GM12878 (cell line): ENCODE results near the gene CCND2. TPM values are rescaled to one million over a fixed set of nuclear protein-coding genes. Genes with fewer than 3 reads are reported as not detected.
A peak's percentile ranks its signal among the peaks of the same experiment; 100 is the strongest.

Source experiments
- BMI1 ChIP-seq: fragments of 450-650 bp; IDR thresholded peaks from 2 replicates; pipeline ENCODE4 v1.6.1; 2016; ENCODE audit warnings: mild to moderate bottlenecking, moderate library complexity, borderline replicate concordance
- CHD1 ChIP-seq: IDR thresholded peaks from 2 replicates; pipeline ENCODE4 v1.6.1; 2012; ENCODE audit warnings: low read depth, low read length, improper control_type of control experiment
- EGR1 ChIP-seq, 2 experiments: IDR thresholded peaks; 1 replicate in 1 of 2; 2 replicates in 1 of 2; pipeline ENCODE4 v1.6.1; 2011 to 2012; ENCODE audit warnings: low read depth in 2 of 2, low read length in 2 of 2, borderline replicate concordance in 1 of 2, mild to moderate bottlenecking in 1 of 2, moderate library complexity in 1 of 2
- FOXK2 ChIP-seq: fragments of 450-650 bp; IDR thresholded peaks from 2 replicates; pipeline ENCODE4 v1.6.1; 2017; ENCODE audit warnings: mild to moderate bottlenecking, moderate library complexity
- GABPA ChIP-seq: IDR thresholded peaks from 2 replicates; pipeline ENCODE4 v1.6.1; 2014; ENCODE audit warnings: antibody characterized with exemption, low read depth, mild to moderate bottlenecking, inconsistent platforms
- HDAC2 ChIP-seq: fragments of 200-600 bp; sonication (generic); IDR thresholded peaks from 2 replicates; pipeline ENCODE4 v1.6.1; 2017
- JUNB ChIP-seq: IDR thresholded peaks from 2 replicates; pipeline ENCODE4 v1.6.1; 2016; ENCODE audit warnings: antibody characterized with exemption, mild to moderate bottlenecking
- KAT2A ChIP-seq: conservative IDR thresholded peaks from 2 replicates; pipeline ENCODE4 v1.6.1; 2011; ENCODE audit warnings: low read depth, low read length; ENCODE audit not compliant: control insufficient read depth
- MYC ChIP-seq: IDR thresholded peaks from 2 replicates; pipeline ENCODE4 v1.6.1; 2011; ENCODE audit warnings: mild to moderate bottlenecking, low read length, moderate library complexity, inconsistent platforms; ENCODE audit not compliant: insufficient read depth, insufficient replicate concordance, insufficient read length, severe bottlenecking
- PAX5 ChIP-seq: IDR thresholded peaks from 2 replicates; pipeline ENCODE4 v1.6.1; 2011; ENCODE audit warnings: low read depth, low read length, borderline replicate concordance
- PAX8 ChIP-seq: fragments of 450-650 bp; IDR thresholded peaks from 2 replicates; pipeline ENCODE4 v1.6.1; 2017; ENCODE audit warnings: mild to moderate bottlenecking, moderate library complexity
- RAD21 ChIP-seq: IDR thresholded peaks from 2 replicates; pipeline ENCODE4 v1.6.1; 2011; ENCODE audit warnings: mild to moderate bottlenecking, low read depth, low read length, moderate library complexity; ENCODE audit not compliant: insufficient read depth
- SIX5 ChIP-seq: IDR thresholded peaks from 2 replicates; pipeline ENCODE4 v1.6.1; 2011; ENCODE audit warnings: mild to moderate bottlenecking, low read depth, low read length, moderate library complexity; ENCODE audit not compliant: severe bottlenecking
- TARDBP ChIP-seq: IDR thresholded peaks from 2 replicates; pipeline ENCODE4 v1.6.1; 2016; ENCODE audit warnings: borderline replicate concordance
- polyA plus RNA-seq, 11 experiments: library from polyadenylated mRNA; depleted of rRNA in 4 of 11; unstranded in 6 of 11; stranded (reverse) in 5 of 11; fragments of >200 nt; fragmentation: Nextera tagmentation in 4 of 11; fragmentation: Illumina TruSeq in 1 of 11; extraction: Ambion mirVana in 4 of 11; extraction: Trizol in 1 of 11; gene quantifications; 1 replicate in 1 of 11; 2 replicates in 10 of 11; pipeline versions ENCODE4 v1.2.1 to v1.2.3, GENCODE V29; 2011 to 2016; ENCODE audit warnings: inconsistent platforms in 2 of 11, missing spikeins in 2 of 11, low read depth in 1 of 11
- total RNA-seq, 4 experiments: library from RNA; depleted of rRNA in 3 of 4; stranded (reverse); fragments of >200 nt in 3 of 4; fragmentation: Illumina TruSeq in 1 of 4; extraction: Trizol in 1 of 4; gene quantifications; 2 replicates each; pipeline versions ENCODE4 v1.2.1 to v1.2.3, GENCODE V29; 2013 to 2021
- TF ChIP-seq, protein P1 (sequence below): IDR thresholded peaks from 2 replicates; pipeline ENCODE4 v1.6.1; 2012; ENCODE audit warnings: improper control_type of control experiment, low read depth, low read length; ENCODE audit not compliant: insufficient replicate concordance
- TF ChIP-seq, protein P2 (sequence below): fragments of 450-650 bp; IDR thresholded peaks from 2 replicates; pipeline ENCODE4 v1.6.1; 2017; ENCODE audit warnings: mild to moderate bottlenecking, moderate library complexity
- TF ChIP-seq, protein P3 (sequence below): IDR thresholded peaks from 2 replicates; pipeline ENCODE4 v1.6.1; 2011; ENCODE audit warnings: borderline replicate concordance, low read depth, mild to moderate bottlenecking, moderate library complexity, low read length; ENCODE audit not compliant: insufficient read depth, poor library complexity, severe bottlenecking
- TF ChIP-seq, protein P4 (sequence below): fragments of 450-650 bp; IDR thresholded peaks from 2 replicates; pipeline ENCODE4 v1.6.1; 2014; ENCODE audit warnings: mild to moderate bottlenecking

The CCND2 gene
- total and polyA plus RNA-seq, 10 of the 15 experiments (the other 5 are each of a cell fraction or from before 2014, with no cell fraction given), result 30.1 to 263 (median 152) TPM

DNA sequence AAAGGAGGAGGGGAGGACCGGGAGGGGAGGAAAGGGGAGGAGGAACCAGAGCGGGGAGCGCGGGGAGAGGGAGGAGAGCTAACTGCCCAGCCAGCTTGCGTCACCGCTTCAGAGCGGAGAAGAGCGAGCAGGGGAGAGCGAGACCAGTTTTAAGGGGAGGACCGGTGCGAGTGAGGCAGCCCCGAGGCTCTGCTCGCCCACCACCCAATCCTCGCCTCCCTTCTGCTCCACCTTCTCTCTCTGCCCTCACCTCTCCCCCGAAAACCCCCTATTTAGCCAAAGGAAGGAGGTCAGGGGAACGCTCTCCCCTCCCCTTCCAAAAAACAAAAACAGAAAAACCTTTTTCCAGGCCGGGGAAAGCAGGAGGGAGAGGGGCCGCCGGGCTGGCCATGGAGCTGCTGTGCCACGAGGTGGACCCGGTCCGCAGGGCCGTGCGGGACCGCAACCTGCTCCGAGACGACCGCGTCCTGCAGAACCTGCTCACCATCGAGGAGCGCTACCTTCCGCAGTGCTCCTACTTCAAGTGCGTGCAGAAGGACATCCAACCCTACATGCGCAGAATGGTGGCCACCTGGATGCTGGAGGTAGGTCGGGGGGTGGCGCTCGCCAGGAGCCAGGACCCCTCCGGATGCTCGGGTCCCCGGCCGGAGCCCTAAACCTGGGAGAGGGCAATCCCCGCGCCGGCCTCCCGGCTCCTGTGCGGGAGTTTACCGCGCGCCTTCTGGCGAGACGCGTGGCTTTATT lies at the start of gene CCND2 (continued):
- TF ChIP-seq, protein P1, sequence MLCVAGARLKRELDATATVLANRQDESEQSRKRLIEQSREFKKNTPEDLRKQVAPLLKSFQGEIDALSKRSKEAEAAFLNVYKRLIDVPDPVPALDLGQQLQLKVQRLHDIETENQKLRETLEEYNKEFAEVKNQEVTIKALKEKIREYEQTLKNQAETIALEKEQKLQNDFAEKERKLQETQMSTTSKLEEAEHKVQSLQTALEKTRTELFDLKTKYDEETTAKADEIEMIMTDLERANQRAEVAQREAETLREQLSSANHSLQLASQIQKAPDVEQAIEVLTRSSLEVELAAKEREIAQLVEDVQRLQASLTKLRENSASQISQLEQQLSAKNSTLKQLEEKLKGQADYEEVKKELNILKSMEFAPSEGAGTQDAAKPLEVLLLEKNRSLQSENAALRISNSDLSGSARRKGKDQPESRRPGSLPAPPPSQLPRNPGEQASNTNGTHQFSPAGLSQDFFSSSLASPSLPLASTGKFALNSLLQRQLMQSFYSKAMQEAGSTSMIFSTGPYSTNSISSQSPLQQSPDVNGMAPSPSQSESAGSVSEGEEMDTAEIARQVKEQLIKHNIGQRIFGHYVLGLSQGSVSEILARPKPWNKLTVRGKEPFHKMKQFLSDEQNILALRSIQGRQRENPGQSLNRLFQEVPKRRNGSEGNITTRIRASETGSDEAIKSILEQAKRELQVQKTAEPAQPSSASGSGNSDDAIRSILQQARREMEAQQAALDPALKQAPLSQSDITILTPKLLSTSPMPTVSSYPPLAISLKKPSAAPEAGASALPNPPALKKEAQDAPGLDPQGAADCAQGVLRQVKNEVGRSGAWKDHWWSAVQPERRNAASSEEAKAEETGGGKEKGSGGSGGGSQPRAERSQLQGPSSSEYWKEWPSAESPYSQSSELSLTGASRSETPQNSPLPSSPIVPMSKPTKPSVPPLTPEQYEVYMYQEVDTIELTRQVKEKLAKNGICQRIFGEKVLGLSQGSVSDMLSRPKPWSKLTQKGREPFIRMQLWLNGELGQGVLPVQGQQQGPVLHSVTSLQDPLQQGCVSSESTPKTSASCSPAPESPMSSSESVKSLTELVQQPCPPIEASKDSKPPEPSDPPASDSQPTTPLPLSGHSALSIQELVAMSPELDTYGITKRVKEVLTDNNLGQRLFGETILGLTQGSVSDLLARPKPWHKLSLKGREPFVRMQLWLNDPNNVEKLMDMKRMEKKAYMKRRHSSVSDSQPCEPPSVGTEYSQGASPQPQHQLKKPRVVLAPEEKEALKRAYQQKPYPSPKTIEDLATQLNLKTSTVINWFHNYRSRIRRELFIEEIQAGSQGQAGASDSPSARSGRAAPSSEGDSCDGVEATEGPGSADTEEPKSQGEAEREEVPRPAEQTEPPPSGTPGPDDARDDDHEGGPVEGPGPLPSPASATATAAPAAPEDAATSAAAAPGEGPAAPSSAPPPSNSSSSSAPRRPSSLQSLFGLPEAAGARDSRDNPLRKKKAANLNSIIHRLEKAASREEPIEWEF, result no peak
- peak; percentile 7; the same call in 1 of the 2 replicates for TF ChIP-seq JUNB
- TF ChIP-seq FOXK2, result no peak
- no peak for TF ChIP-seq SIX5
- TF ChIP-seq, protein P2, sequence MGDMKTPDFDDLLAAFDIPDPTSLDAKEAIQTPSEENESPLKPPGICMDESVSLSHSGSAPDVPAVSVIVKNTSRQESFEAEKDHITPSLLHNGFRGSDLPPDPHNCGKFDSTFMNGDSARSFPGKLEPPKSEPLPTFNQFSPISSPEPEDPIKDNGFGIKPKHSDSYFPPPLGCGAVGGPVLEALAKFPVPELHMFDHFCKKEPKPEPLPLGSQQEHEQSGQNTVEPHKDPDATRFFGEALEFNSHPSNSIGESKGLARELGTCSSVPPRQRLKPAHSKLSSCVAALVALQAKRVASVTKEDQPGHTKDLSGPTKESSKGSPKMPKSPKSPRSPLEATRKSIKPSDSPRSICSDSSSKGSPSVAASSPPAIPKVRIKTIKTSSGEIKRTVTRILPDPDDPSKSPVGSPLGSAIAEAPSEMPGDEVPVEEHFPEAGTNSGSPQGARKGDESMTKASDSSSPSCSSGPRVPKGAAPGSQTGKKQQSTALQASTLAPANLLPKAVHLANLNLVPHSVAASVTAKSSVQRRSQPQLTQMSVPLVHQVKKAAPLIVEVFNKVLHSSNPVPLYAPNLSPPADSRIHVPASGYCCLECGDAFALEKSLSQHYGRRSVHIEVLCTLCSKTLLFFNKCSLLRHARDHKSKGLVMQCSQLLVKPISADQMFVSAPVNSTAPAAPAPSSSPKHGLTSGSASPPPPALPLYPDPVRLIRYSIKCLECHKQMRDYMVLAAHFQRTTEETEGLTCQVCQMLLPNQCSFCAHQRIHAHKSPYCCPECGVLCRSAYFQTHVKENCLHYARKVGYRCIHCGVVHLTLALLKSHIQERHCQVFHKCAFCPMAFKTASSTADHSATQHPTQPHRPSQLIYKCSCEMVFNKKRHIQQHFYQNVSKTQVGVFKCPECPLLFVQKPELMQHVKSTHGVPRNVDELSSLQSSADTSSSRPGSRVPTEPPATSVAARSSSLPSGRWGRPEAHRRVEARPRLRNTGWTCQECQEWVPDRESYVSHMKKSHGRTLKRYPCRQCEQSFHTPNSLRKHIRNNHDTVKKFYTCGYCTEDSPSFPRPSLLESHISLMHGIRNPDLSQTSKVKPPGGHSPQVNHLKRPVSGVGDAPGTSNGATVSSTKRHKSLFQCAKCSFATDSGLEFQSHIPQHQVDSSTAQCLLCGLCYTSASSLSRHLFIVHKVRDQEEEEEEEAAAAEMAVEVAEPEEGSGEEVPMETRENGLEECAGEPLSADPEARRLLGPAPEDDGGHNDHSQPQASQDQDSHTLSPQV, result no peak
- TF ChIP-seq KAT2A, result no peak
- TF ChIP-seq EGR1 (IDR thresholded peaks at IDR 0.05; ENCODE audit: borderline replicate concordance in 1 of 2, low read depth in 2 of 2, low read length in 2 of 2), result no peak
- no peak for TF ChIP-seq TARDBP
- peak; percentile 46; the same call in 1 of the 2 replicates for TF ChIP-seq PAX5
- TF ChIP-seq CHD1, result peak; percentile 33; the same call in 1 of the 2 replicates
- TF ChIP-seq BMI1, result no peak
- TF ChIP-seq GABPA, result no peak
- TF ChIP-seq, protein P3, sequence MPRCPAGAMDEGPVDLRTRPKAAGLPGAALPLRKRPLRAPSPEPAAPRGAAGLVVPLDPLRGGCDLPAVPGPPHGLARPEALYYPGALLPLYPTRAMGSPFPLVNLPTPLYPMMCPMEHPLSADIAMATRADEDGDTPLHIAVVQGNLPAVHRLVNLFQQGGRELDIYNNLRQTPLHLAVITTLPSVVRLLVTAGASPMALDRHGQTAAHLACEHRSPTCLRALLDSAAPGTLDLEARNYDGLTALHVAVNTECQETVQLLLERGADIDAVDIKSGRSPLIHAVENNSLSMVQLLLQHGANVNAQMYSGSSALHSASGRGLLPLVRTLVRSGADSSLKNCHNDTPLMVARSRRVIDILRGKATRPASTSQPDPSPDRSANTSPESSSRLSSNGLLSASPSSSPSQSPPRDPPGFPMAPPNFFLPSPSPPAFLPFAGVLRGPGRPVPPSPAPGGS, result no peak
- no peak for TF ChIP-seq RAD21
- TF ChIP-seq HDAC2, result no peak
- TF ChIP-seq, protein P4, sequence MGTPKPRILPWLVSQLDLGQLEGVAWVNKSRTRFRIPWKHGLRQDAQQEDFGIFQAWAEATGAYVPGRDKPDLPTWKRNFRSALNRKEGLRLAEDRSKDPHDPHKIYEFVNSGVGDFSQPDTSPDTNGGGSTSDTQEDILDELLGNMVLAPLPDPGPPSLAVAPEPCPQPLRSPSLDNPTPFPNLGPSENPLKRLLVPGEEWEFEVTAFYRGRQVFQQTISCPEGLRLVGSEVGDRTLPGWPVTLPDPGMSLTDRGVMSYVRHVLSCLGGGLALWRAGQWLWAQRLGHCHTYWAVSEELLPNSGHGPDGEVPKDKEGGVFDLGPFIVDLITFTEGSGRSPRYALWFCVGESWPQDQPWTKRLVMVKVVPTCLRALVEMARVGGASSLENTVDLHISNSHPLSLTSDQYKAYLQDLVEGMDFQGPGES, result no peak
- TF ChIP-seq MYC, result no peak
- no peak for TF ChIP-seq PAX8
